Mesenchymal stem cell (in vitro differentiated cells and primary cell): ENCODE results near the gene ADK.
A peak's percentile ranks its signal among the peaks of the same experiment; 100 is the strongest.

Source experiments
- DNase-seq: peaks from one replicate; pipeline ENCODE4 v3.0.0-alpha.2; 2013
- H2AFZ ChIP-seq: one replicate; pipeline ENCODE4 v1.6.1; 2013; ENCODE audit warnings: low read depth, mild to moderate bottlenecking, control low read depth, inconsistent platforms, low read length, moderate library complexity
- H2AK5ac ChIP-seq: 2 replicates; pipeline ENCODE4 v1.6.1; 2013; ENCODE audit warnings: low read length, moderate library complexity, mild to moderate bottlenecking, inconsistent platforms; ENCODE audit not compliant: severe bottlenecking
- H2BK120ac ChIP-seq: one replicate; pipeline ENCODE4 v1.6.1; 2013; ENCODE audit warnings: low read depth, mild to moderate bottlenecking, inconsistent platforms, low read length, moderate library complexity
- H2BK12ac ChIP-seq, 2 experiments: one replicate each; pipeline ENCODE4 v1.6.1; 2013; ENCODE audit warnings: inconsistent platforms in 2 of 2, low read length in 2 of 2, mild to moderate bottlenecking in 2 of 2, moderate library complexity in 2 of 2, control low read depth in 1 of 2
- H2BK15ac ChIP-seq: one replicate; pipeline ENCODE4 v1.6.1; 2013; ENCODE audit warnings: mild to moderate bottlenecking, low read depth, inconsistent platforms; ENCODE audit not compliant: poor library complexity, severe bottlenecking
- H2BK5ac ChIP-seq: 2 replicates; pipeline ENCODE4 v1.6.1; 2013; ENCODE audit warnings: low read depth, mild to moderate bottlenecking, low read length, control low read depth, inconsistent platforms; ENCODE audit not compliant: poor library complexity, severe bottlenecking
- H3K14ac ChIP-seq, 2 experiments: one replicate each; pipeline ENCODE4 v1.6.1; 2013; ENCODE audit warnings: inconsistent platforms in 2 of 2, low read length in 2 of 2, control low read depth in 1 of 2, mild to moderate bottlenecking in 1 of 2, moderate library complexity in 1 of 2
- H3K18ac ChIP-seq, 2 experiments: one replicate each; pipeline ENCODE4 v1.6.1; 2013; ENCODE audit warnings: inconsistent platforms in 2 of 2, low read length in 2 of 2, control low read depth in 1 of 2, low read depth in 1 of 2, mild to moderate bottlenecking in 1 of 2
- H3K23ac ChIP-seq, 2 experiments: one replicate each; pipeline ENCODE4 v1.6.1; 2013; ENCODE audit warnings: inconsistent platforms in 2 of 2, low read length in 2 of 2, mild to moderate bottlenecking in 2 of 2, moderate library complexity in 2 of 2, control low read depth in 1 of 2
- H3K27ac ChIP-seq: 2 replicates; pipeline ENCODE4 v1.5.1; 2013; ENCODE audit warnings: mild to moderate bottlenecking, moderate library complexity, low read length, control low read depth, inconsistent platforms; ENCODE audit not compliant: poor library complexity, severe bottlenecking
- H3K27me3 ChIP-seq, 2 experiments: 2 replicates each; pipeline versions ENCODE4 v1.6.1 to v1.7.0; 2013; ENCODE audit warnings: low read length in 2 of 2, mild to moderate bottlenecking in 2 of 2, moderate library complexity in 2 of 2, control low read depth in 1 of 2, inconsistent platforms in 1 of 2; ENCODE audit not compliant: control insufficient read depth in 1 of 2, insufficient read depth in 1 of 2
- H3K36me3 ChIP-seq, 2 experiments: 2 replicates each; pipeline versions ENCODE4 v1.6.1 to v1.7.0; 2013; ENCODE audit warnings: low read length in 2 of 2, control low read depth in 1 of 2, inconsistent platforms in 1 of 2, low read depth in 1 of 2, mild to moderate bottlenecking in 1 of 2; ENCODE audit not compliant: insufficient read depth in 2 of 2, control insufficient read depth in 1 of 2
- H3K4ac ChIP-seq, 2 experiments: one replicate each; pipeline ENCODE4 v1.6.1; 2013; ENCODE audit warnings: inconsistent platforms in 2 of 2, low read length in 2 of 2, mild to moderate bottlenecking in 2 of 2, moderate library complexity in 2 of 2, control low read depth in 1 of 2, low read depth in 1 of 2
- H3K4me1 ChIP-seq: 2 replicates; pipeline ENCODE4 v1.6.1; 2013; ENCODE audit warnings: low read depth, low read length, control low read depth; ENCODE audit not compliant: control insufficient read depth, insufficient read depth
- H3K4me2 ChIP-seq: 2 replicates; pipeline ENCODE4 v1.6.1; 2013; ENCODE audit warnings: low read length, mild to moderate bottlenecking, inconsistent platforms; ENCODE audit not compliant: poor library complexity, severe bottlenecking
- H3K4me3 ChIP-seq, 2 experiments: 2 replicates each; pipeline versions ENCODE4 v1.5.1 to v1.7.0; 2013; ENCODE audit warnings: low read length in 2 of 2, mild to moderate bottlenecking in 2 of 2, control low read depth in 1 of 2, low read depth in 1 of 2; ENCODE audit not compliant: insufficient read depth in 1 of 2
- H3K79me1 ChIP-seq: replicated peaks from 2 replicates; pipeline ENCODE4 v1.6.1; 2013; ENCODE audit warnings: mild to moderate bottlenecking, control low read depth, low read length, inconsistent platforms; ENCODE audit not compliant: poor library complexity, severe bottlenecking
- H3K9ac ChIP-seq: 2 replicates; pipeline ENCODE4 v1.7.0; 2013; ENCODE audit warnings: mild to moderate bottlenecking, low read length, moderate library complexity
- H3K9me3 ChIP-seq: 2 replicates; pipeline ENCODE4 v1.7.0; 2013; ENCODE audit warnings: mild to moderate bottlenecking, low read length; ENCODE audit not compliant: control insufficient read depth
- H4K8ac ChIP-seq: one replicate; pipeline ENCODE4 v1.6.1; 2013; ENCODE audit warnings: inconsistent platforms, mild to moderate bottlenecking, low read length, moderate library complexity
- H4K91ac ChIP-seq: one replicate; pipeline ENCODE4 v1.6.1; 2013; ENCODE audit warnings: mild to moderate bottlenecking, low read length, inconsistent platforms
- WGBS: methylation state at CpG from one replicate; pipeline ENCODE4 v1.1.7; 2013; ENCODE audit warnings: mixed read lengths; 5-methylcytosine and 5-hydroxymethylcytosine counted together

Gene ADK

GRCh38 chr10:74306227-74306982 is 155.4 kb downstream of the ADK start:
- H3K36me3 ChIP-seq, result no peaks in the 10 kb centered on the region
- no peak overlapping the region for H4K8ac ChIP-seq
- no peaks in the 10 kb centered on the region for H3K4me1 ChIP-seq
- H3K14ac ChIP-seq, result no peak overlapping the region
- no peak overlapping the region for H2BK15ac ChIP-seq
- H2BK5ac ChIP-seq, result no peak overlapping the region
- H2AK5ac ChIP-seq, result no peak overlapping the region
- no peak overlapping the region for H2AFZ ChIP-seq
- no peak overlapping the region for H2BK12ac ChIP-seq
- H3K4me3 ChIP-seq, result no peak overlapping the region
- no peak overlapping the region for H3K9ac ChIP-seq
- peaks cover 12% of the 10 kb centered on the region for H3K79me1 ChIP-seq
- H2BK120ac ChIP-seq, result no peak overlapping the region
- H3K27me3 ChIP-seq, result no peaks in the 10 kb centered on the region
- H3K4ac ChIP-seq, result no peak overlapping the region
- H3K27ac ChIP-seq, result no peak overlapping the region
- no peak overlapping the region for H3K23ac ChIP-seq
- no peak overlapping the region for H3K4me2 ChIP-seq
- no peaks in the 10 kb centered on the region for H3K9me3 ChIP-seq
- no peak overlapping the region for H4K91ac ChIP-seq
- DNase-seq, result no peak
- H3K18ac ChIP-seq, result no peak overlapping the region
- 64% methylated on average over 3 of the region's 3 CpGs for WGBS

GRCh38 chr10:74307061-74307651 is 156.1 kb downstream of the ADK start:
- Histone ChIP-seq H3K27me3 (no peaks in the 10 kb centered on the region), H2BK12ac (no peak overlapping the region), H3K4me1 (no peaks in the 10 kb centered on the region), H3K36me3 (no peaks in the 10 kb centered on the region), H2BK15ac (no peak overlapping the region), H2AK5ac (no peak overlapping the region), H3K27ac (no peak overlapping the region), H3K9me3 (no peaks in the 10 kb centered on the region), H3K18ac (no peak overlapping the region), H4K91ac (no peak overlapping the region), H3K4ac (no peak overlapping the region), H3K4me3 (no peak overlapping the region), H3K79me1 (peaks cover 11% of the 10 kb centered on the region), H3K23ac (no peak overlapping the region), H3K9ac (no peak overlapping the region), H2AFZ (no peak overlapping the region), H2BK120ac (no peak overlapping the region), H4K8ac (no peak overlapping the region), H2BK5ac (no peak overlapping the region), H3K14ac (no peak overlapping the region), H3K4me2 (no peak overlapping the region)
- DNase-seq, result no peak
- WGBS, result 93% methylated on average over 2 of the region's 3 CpGs

- no peak overlapping the region for H2AFZ ChIP-seq
- H3K4me2 ChIP-seq, result no peak overlapping the region
- H3K9me3 ChIP-seq, result no peaks in the 10 kb centered on the region
- 67% methylated on average over 1 of the region's 2 CpGs for WGBS
- no peak overlapping the region for H4K8ac ChIP-seq
- no peak overlapping the region for H3K18ac ChIP-seq
- H3K4me1 ChIP-seq, result no peaks in the 10 kb centered on the region
- no peak overlapping the region for H3K14ac ChIP-seq
- H3K36me3 ChIP-seq, result no peaks in the 10 kb centered on the region
- no peak overlapping the region for H3K9ac ChIP-seq
- no peak overlapping the region for H2BK120ac ChIP-seq
- no peak for DNase-seq
- H3K4ac ChIP-seq, result no peak overlapping the region
- H2BK12ac ChIP-seq, result no peak overlapping the region
- H3K27ac ChIP-seq, result no peak overlapping the region
- no peak overlapping the region for H3K23ac ChIP-seq
- H2BK5ac ChIP-seq, result no peak overlapping the region
- H3K27me3 ChIP-seq, result no peaks in the 10 kb centered on the region
- H3K4me3 ChIP-seq, result no peak overlapping the region
- H2AK5ac ChIP-seq, result no peak overlapping the region
- H2BK15ac ChIP-seq, result no peak overlapping the region
- no peak overlapping the region for H4K91ac ChIP-seq
- H3K79me1 ChIP-seq, result peaks cover 3% of the 10 kb centered on the region
Measured at GRCh38 chr10:74310652-74311257, 159.7 kb downstream of the ADK start.

- H3K4ac ChIP-seq, result no peak overlapping the region
- H3K9ac ChIP-seq, result peak overlapping the region; percentile 82
- no peak overlapping the region for H3K27ac ChIP-seq
- no peak overlapping the region for H2BK12ac ChIP-seq
- H3K18ac ChIP-seq, result no peak overlapping the region
- no peak overlapping the region for H2BK15ac ChIP-seq
- peaks cover 4% of the 10 kb centered on the region for H3K79me1 ChIP-seq
- no peak overlapping the region for H3K14ac ChIP-seq
- H2BK5ac ChIP-seq, result no peak overlapping the region
- no peak overlapping the region for H4K91ac ChIP-seq
- H3K4me1 ChIP-seq, result no peaks in the 10 kb centered on the region
- H3K36me3 ChIP-seq, result peaks cover 3 to 12% of the 10 kb centered on the region in 2 experiments
- no peaks in the 10 kb centered on the region for H3K27me3 ChIP-seq
- no peak overlapping the region for H2BK120ac ChIP-seq
- DNase-seq, result no peak
- no peak overlapping the region for H2AFZ ChIP-seq
- WGBS, result no CpG with 5 or more reads among the region's 1 CpG
- no peak overlapping the region for H2AK5ac ChIP-seq
- no peak overlapping the region for H3K23ac ChIP-seq
- peak overlapping the region in 1 of 2 experiments; percentile 55 for H3K4me3 ChIP-seq
- H4K8ac ChIP-seq, result no peak overlapping the region
- H3K4me2 ChIP-seq, result no peak overlapping the region
- peaks cover 2% of the 10 kb centered on the region for H3K9me3 ChIP-seq
Measured at GRCh38 chr10:74314166-74314565, 163.1 kb downstream of the ADK start.
